HG03135 (cell line): ENCODE data around the gene KCNE4.
"Not testable (repeated sequence)": the region's sequence is repeated elsewhere in the genome, so short reads cannot be mapped to it uniquely, and the experiment has no call there.

Experiments
- ATAC-seq: cut with Tn5 transposase; IDR thresholded peaks from one replicate; pipeline ENCODE4 v1.9.1; 2021; ENCODE audit warnings: mild to moderate bottlenecking, moderate library complexity; ENCODE audit not compliant: unreplicated experiment

Gene KCNE4

GRCh38 chr2:223056701-223057418, 4.9 kb downstream of the KCNE4 start:
- ATAC-seq, result no peak

- no peak for ATAC-seq
Measured at GRCh38 chr2:223057569-223057968, 5.6 kb downstream of the KCNE4 start.

GRCh38 chr2:223058952-223059716, 7.1 kb downstream of the KCNE4 start:
- ATAC-seq, result no peak

- no peak for ATAC-seq
Measured at GRCh38 chr2:223060201-223060825, 8.3 kb downstream of the KCNE4 start.

GRCh38 chr2:223062396-223062795, 10.4 kb downstream of the KCNE4 start:
- no peak for ATAC-seq

GRCh38 chr2:223065107-223065506, 13.1 kb downstream of the KCNE4 start:
- no peak for ATAC-seq

GRCh38 chr2:223066721-223067120, 14.7 kb downstream of the KCNE4 start:
- no peak for ATAC-seq

GRCh38 chr2:223068071-223068470, 16.1 kb downstream of the KCNE4 start:
- ATAC-seq, result no peak

- no peak for ATAC-seq
Measured at GRCh38 chr2:223069465-223069864, 17.5 kb downstream of the KCNE4 start.

GRCh38 chr2:223069988-223070387, 18.0 kb downstream of the KCNE4 start:
- no peak for ATAC-seq

- no peak for ATAC-seq
Measured at GRCh38 chr2:223071139-223071538, 19.1 kb downstream of the KCNE4 start.

- no peak for ATAC-seq
Measured at GRCh38 chr2:223072826-223073225, 20.8 kb downstream of the KCNE4 start.

- ATAC-seq, result peak; percentile 91
Measured at GRCh38 chr2:223075301-223076270, 23.6 kb downstream of the KCNE4 start.

- ATAC-seq, result no peak
Measured at GRCh38 chr2:223076573-223076972, 24.6 kb downstream of the KCNE4 start.

- ATAC-seq, result no peak
Measured at GRCh38 chr2:223078482-223078881, 26.5 kb downstream of the KCNE4 start.

- ATAC-seq, result no peak
Measured at GRCh38 chr2:223079378-223079777, 27.4 kb downstream of the KCNE4 start.

GRCh38 chr2:223079925-223080324, 27.9 kb downstream of the KCNE4 start:
- no peak for ATAC-seq

GRCh38 chr2:223080790-223081360, 28.9 kb downstream of the KCNE4 start:
- not testable (repeated sequence) for ATAC-seq

GRCh38 chr2:223081789-223082188, 29.8 kb downstream of the KCNE4 start:
- no peak for ATAC-seq

GRCh38 chr2:223082706-223083105, 30.7 kb downstream of the KCNE4 start:
- no peak for ATAC-seq
